Smooth muscle cell (in vitro differentiated cells): ENCODE measurements around the gene LRRC4C. TPM values are rescaled to one million over a fixed set of nuclear protein-coding genes. Genes with fewer than 3 reads are reported as not detected.

ENCODE experiments used
- DNase-seq: peaks from one replicate; lab custom pipeline; 2025; ENCODE audit not compliant: unreplicated experiment; lab: John Stamatoyannopoulos, UW
- H2AFZ ChIP-seq: fragments of 200-600 bp; sonication (generic); 2 replicates; pipeline ENCODE4 v1.6.0; 2016; ENCODE audit warnings: antibody characterized with exemption, low read depth, mild to moderate bottlenecking
- H3F3A ChIP-seq: fragments of 200-600 bp; sonication (generic); 2 replicates; pipeline ENCODE4 v1.6.0; 2017; ENCODE audit warnings: antibody characterized with exemption, low read depth
- H3K27ac ChIP-seq: fragments of 200-600 bp; sonication (generic); 2 replicates; pipeline ENCODE4 v1.5.1; 2016; ENCODE audit warnings: low read depth, mild to moderate bottlenecking
- H3K27me3 ChIP-seq: fragments of 200-600 bp; sonication (generic); 2 replicates; pipeline ENCODE4 v1.6.1; 2016; ENCODE audit warnings: low read depth, mild to moderate bottlenecking
- H3K36me3 ChIP-seq: fragments of 200-600 bp; sonication (generic); 2 replicates; pipeline ENCODE4 v1.5.1; 2016; ENCODE audit warnings: low read depth
- H3K4me1 ChIP-seq: fragments of 200-600 bp; sonication (generic); 2 replicates; pipeline ENCODE4 v1.5.1; 2016; ENCODE audit warnings: low read depth
- H3K4me2 ChIP-seq: fragments of 200-600 bp; sonication (generic); 2 replicates; pipeline ENCODE4 v1.6.0; 2016; ENCODE audit warnings: mild to moderate bottlenecking
- H3K4me3 ChIP-seq: fragments of 200-600 bp; sonication (generic); 2 replicates; pipeline ENCODE4 v1.5.1; 2016; ENCODE audit warnings: mild to moderate bottlenecking
- H3K79me2 ChIP-seq: fragments of 200-600 bp; sonication (generic); 2 replicates; pipeline ENCODE4 v1.6.0; 2016; ENCODE audit warnings: low read depth, mild to moderate bottlenecking
- H3K9ac ChIP-seq: fragments of 200-600 bp; sonication (generic); 2 replicates; pipeline ENCODE4 v1.6.0; 2016; ENCODE audit warnings: low read depth
- H3K9me3 ChIP-seq: fragments of 200-600 bp; sonication (generic); replicated peaks from 2 replicates; pipeline ENCODE4 v1.5.1; 2016; ENCODE audit warnings: low read depth
- H4K20me1 ChIP-seq: fragments of 200-600 bp; sonication (generic); 2 replicates; pipeline ENCODE4 v1.6.0; 2016; ENCODE audit warnings: low read depth
- CTCF ChIP-seq: fragments of 200-600 bp; sonication (generic); IDR thresholded peaks from 2 replicates; pipeline ENCODE4 v1.5.1; 2017; ENCODE audit warnings: borderline replicate concordance, mild to moderate bottlenecking, antibody characterized with exemption; ENCODE audit not compliant: insufficient read depth, poor library complexity, severe bottlenecking
- WGBS: methylation state at CpG from one replicate; pipeline ENCODE4 v1.1.7; 2016; ENCODE audit warnings: low lambda C conversion rate; 5-methylcytosine and 5-hydroxymethylcytosine counted together
- polyA plus RNA-seq: library from polyadenylated mRNA; unstranded; fragments of >200 nt; fragmentation: Nextera tagmentation; extraction: Ambion mirVana; gene quantifications from 2 replicates; pipeline ENCODE4 v1.2.1, GENCODE V29; 2016
- total RNA-seq: library from RNA; depleted of rRNA; stranded (reverse); fragments of >200 nt; gene quantifications from 2 replicates; pipeline ENCODE4 v1.2.3, GENCODE V29; 2014

LRRC4C gene
- total and polyA plus RNA-seq, 2 experiments from 2014 or later: 7.3 to 10.1 TPM

GRCh38 chr11:40223596-40224330 is 1235.7 kb downstream of the LRRC4C start:
- H3K4me3 ChIP-seq: no peak overlapping the region
- no peaks in the 10 kb centered on the region for H3K79me2 ChIP-seq
- H4K20me1 ChIP-seq: no peaks in the 10 kb centered on the region
- H3K4me2 ChIP-seq: no peak overlapping the region
- H3K27me3 ChIP-seq: no peaks in the 10 kb centered on the region
- no peak overlapping the region for H3K27ac ChIP-seq
- no peak for TF ChIP-seq CTCF
- no peaks in the 10 kb centered on the region for H3F3A ChIP-seq
- H3K4me1 ChIP-seq: no peaks in the 10 kb centered on the region
- no peak for DNase-seq
- H3K9me3 ChIP-seq: no peaks in the 10 kb centered on the region
- 94% methylated on average over 2 of the region's 2 CpGs for WGBS
- no peak overlapping the region for H2AFZ ChIP-seq
- no peak overlapping the region for H3K9ac ChIP-seq
- no peaks in the 10 kb centered on the region for H3K36me3 ChIP-seq

DNA sequence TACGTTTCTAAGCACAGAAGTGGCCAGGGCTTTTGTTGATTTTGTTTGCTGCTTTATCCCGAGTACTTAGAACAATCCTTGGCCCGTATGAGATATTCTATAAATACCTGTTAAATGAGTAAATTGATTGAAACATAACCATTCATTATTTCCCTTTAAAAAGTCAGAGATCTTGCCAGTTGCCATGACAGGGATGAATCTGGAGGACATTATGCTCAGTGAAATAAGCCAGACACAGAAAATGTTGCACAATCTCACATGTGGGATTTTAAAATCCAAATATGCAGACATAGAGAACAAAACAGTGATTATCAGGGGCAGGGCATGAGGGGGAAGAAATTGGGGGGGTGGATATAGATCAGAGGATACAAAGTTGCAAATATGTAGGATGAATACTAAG is 1240.1 kb downstream of the LRRC4C start:
- Histone ChIP-seq H4K20me1 (no peaks in the 10 kb centered on the region), H3K4me3 (no peak overlapping the region), H3K4me2 (no peak overlapping the region), H3K79me2 (no peaks in the 10 kb centered on the region), H2AFZ (no peak overlapping the region), H3K9ac (no peak overlapping the region), H3K9me3 (no peaks in the 10 kb centered on the region), H3K27me3 (no peaks in the 10 kb centered on the region), H3K27ac (no peak overlapping the region), H3F3A (no peaks in the 10 kb centered on the region), H3K36me3 (no peaks in the 10 kb centered on the region), H3K4me1 (no peaks in the 10 kb centered on the region)
- no peak for TF ChIP-seq CTCF
- 66% methylated on average over 3 of the region's 3 CpGs for WGBS
- no peak for DNase-seq

- DNase-seq: no peak
- Histone ChIP-seq H3K9me3 (no peaks in the 10 kb centered on the region), H3K27me3 (no peaks in the 10 kb centered on the region), H3K4me3 (no peak overlapping the region), H3K79me2 (no peaks in the 10 kb centered on the region), H3K27ac (no peak overlapping the region), H3K36me3 (no peaks in the 10 kb centered on the region), H3F3A (no peaks in the 10 kb centered on the region), H3K9ac (no peak overlapping the region), H3K4me1 (no peaks in the 10 kb centered on the region), H2AFZ (no peak overlapping the region), H3K4me2 (no peak overlapping the region), H4K20me1 (no peaks in the 10 kb centered on the region)
- no peak for TF ChIP-seq CTCF
- WGBS: 70% methylated on average over 2 of the region's 2 CpGs
Observed at GRCh38 chr11:40215556-40215955, 1243.9 kb downstream of the LRRC4C start.

DNA sequence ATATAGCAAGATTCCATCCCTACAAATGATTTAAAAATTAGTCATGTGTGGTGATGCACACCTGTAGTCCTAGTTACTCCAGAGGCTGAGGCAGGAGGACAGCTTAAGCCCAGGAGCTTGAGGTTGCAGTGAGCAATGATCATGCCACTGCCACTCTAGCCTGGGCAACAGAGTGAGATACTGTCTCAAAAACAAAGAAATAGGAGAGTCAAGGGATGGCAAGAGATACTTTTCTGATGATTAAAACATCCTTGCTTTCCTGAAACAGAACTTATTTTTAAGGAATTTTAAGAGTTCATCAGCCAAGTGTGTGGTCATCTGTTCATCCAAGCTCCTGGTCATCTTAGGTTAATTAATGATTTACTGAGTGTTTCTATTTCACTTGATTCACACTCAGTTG is 1252.0 kb downstream of the LRRC4C start:
- TF ChIP-seq CTCF: no peak
- no peaks in the 10 kb centered on the region for H3F3A ChIP-seq
- no peak overlapping the region for H3K9ac ChIP-seq
- H3K36me3 ChIP-seq: no peaks in the 10 kb centered on the region
- H2AFZ ChIP-seq: no peak overlapping the region
- no peaks in the 10 kb centered on the region for H4K20me1 ChIP-seq
- no peak overlapping the region for H3K27ac ChIP-seq
- no peaks in the 10 kb centered on the region for H3K9me3 ChIP-seq
- peaks cover 4% of the 10 kb centered on the region for H3K4me1 ChIP-seq
- no peak overlapping the region for H3K4me3 ChIP-seq
- H3K4me2 ChIP-seq: no peak overlapping the region
- H3K79me2 ChIP-seq: no peaks in the 10 kb centered on the region
- no peaks in the 10 kb centered on the region for H3K27me3 ChIP-seq
- no peak for DNase-seq
